NOMO-1 treated with dmso at 0.1 percent for 144 hours (cell line): Measurements from ENCODE around the gene NLRP5.
"Not testable (repeated sequence)": the region's sequence is repeated elsewhere in the genome, so short reads cannot be mapped to it uniquely, and the experiment has no call there.

Experiments
- DNase-seq: peaks from one replicate; lab custom pipeline; 2025; ENCODE audit not compliant: unreplicated experiment; lab: John Stamatoyannopoulos, UW

Gene NLRP5

GRCh38 chr19:55986487-55986886 lies at the start of gene NLRP5:
TSS of gene NLRP5 (plus strand) at chr19:55986775.
- DNase-seq: no peak

GRCh38 chr19:55939206-55939605 lies 47.4 kb upstream of the NLRP5 start:
- no peak for DNase-seq

- DNase-seq: no peak
Measured at GRCh38 chr19:55940306-55940705, 46.3 kb upstream of the NLRP5 start.

GRCh38 chr19:55947532-55947931 lies 39.0 kb upstream of the NLRP5 start, which contains the start of gene NLRP8:
TSS of gene NLRP8 (plus strand) at chr19:55947832.
- DNase-seq: no peak

GRCh38 chr19:55950566-55950965 lies 36.0 kb upstream of the NLRP5 start:
- not testable (repeated sequence) for DNase-seq

- no peak for DNase-seq
Measured at GRCh38 chr19:55956431-55956830, 30.1 kb upstream of the NLRP5 start.

- no peak for DNase-seq
Measured at GRCh38 chr19:55958356-55958755, 28.2 kb upstream of the NLRP5 start.

GRCh38 chr19:55959996-55960675 lies 26.4 kb upstream of the NLRP5 start:
- DNase-seq: no peak

GRCh38 chr19:55962186-55962585 lies 24.4 kb upstream of the NLRP5 start:
- DNase-seq: no peak

- no peak for DNase-seq
Measured at GRCh38 chr19:55973982-55974381, 12.6 kb upstream of the NLRP5 start.

GRCh38 chr19:55980415-55980814 lies 6.2 kb upstream of the NLRP5 start:
- DNase-seq: no peak

GRCh38 chr19:55985254-55985653 lies 1.3 kb upstream of the NLRP5 start:
- no peak for DNase-seq

GRCh38 chr19:55990831-55991230 lies 4.3 kb downstream of the NLRP5 start:
- DNase-seq: no peak

GRCh38 chr19:55993492-55993891 lies 6.9 kb downstream of the NLRP5 start:
- no peak for DNase-seq

- DNase-seq: no peak
Measured at GRCh38 chr19:56014765-56015164, 28.2 kb downstream of the NLRP5 start.

GRCh38 chr19:56015756-56016155 lies 29.2 kb downstream of the NLRP5 start:
- no peak for DNase-seq

GRCh38 chr19:56019325-56019724 lies 32.8 kb downstream of the NLRP5 start:
- not testable (repeated sequence) for DNase-seq

- not testable (repeated sequence) for DNase-seq
Measured at GRCh38 chr19:56020355-56020975, 33.9 kb downstream of the NLRP5 start.

- DNase-seq: no peak
Measured at GRCh38 chr19:56026769-56027168, 40.2 kb downstream of the NLRP5 start.

- no peak for DNase-seq
Measured at GRCh38 chr19:56053596-56053995, 67.0 kb downstream of the NLRP5 start.

- no peak for DNase-seq
Measured at GRCh38 chr19:56066152-56067023, 79.8 kb downstream of the NLRP5 start.

- no peak for DNase-seq
Measured at GRCh38 chr19:56069642-56070041, 83.1 kb downstream of the NLRP5 start.
